Endodermal cell (in vitro differentiated cells): ENCODE results near the gene TSHZ2. TPM values are rescaled to one million over a fixed set of nuclear protein-coding genes. Genes with fewer than 3 reads are reported as not detected.

ENCODE experiments used
- DNase-seq: peaks from one replicate; pipeline ENCODE4 v3.0.0-alpha.2; 2017
- H3K27ac ChIP-seq: 2 replicates; pipeline ENCODE4 v1.5.1; 2013; ENCODE audit warnings: mild to moderate bottlenecking, low read depth, low read length, moderate library complexity
- H3K27me3 ChIP-seq: 2 replicates; pipeline ENCODE4 v1.6.1; 2013; ENCODE audit warnings: mild to moderate bottlenecking, low read length, moderate library complexity; ENCODE audit not compliant: insufficient read depth, control insufficient read depth, poor library complexity, severe bottlenecking
- H3K36me3 ChIP-seq: 2 replicates; pipeline ENCODE4 v1.7.0; 2013; ENCODE audit warnings: mild to moderate bottlenecking, low read length, moderate library complexity; ENCODE audit not compliant: control insufficient read depth, insufficient read depth
- H3K4me1 ChIP-seq: one replicate; pipeline ENCODE4 v1.7.0; 2013; ENCODE audit warnings: low read length; ENCODE audit not compliant: control insufficient read depth, insufficient read depth
- H3K4me3 ChIP-seq: 2 replicates; pipeline ENCODE4 v1.5.1; 2013; ENCODE audit warnings: mild to moderate bottlenecking, low read length, moderate library complexity
- H3K9ac ChIP-seq: 2 replicates; pipeline ENCODE4 v1.6.1; 2013; ENCODE audit warnings: mild to moderate bottlenecking, low read length, moderate library complexity; ENCODE audit not compliant: poor library complexity, severe bottlenecking; ENCODE audit errors: extremely low read depth
- H3K9me3 ChIP-seq: 2 replicates; pipeline ENCODE4 v1.6.1; 2013; ENCODE audit warnings: mild to moderate bottlenecking, low read length, moderate library complexity; ENCODE audit not compliant: control insufficient read depth
- H3K27ac Mint-ChIP-seq: 2 replicates; pipeline ENCODE4 v1.8.0; 2020; ENCODE audit warnings: mixed read lengths
- H3K27me3 Mint-ChIP-seq: 2 replicates; pipeline ENCODE4 v1.8.0; 2021; ENCODE audit warnings: mild to moderate bottlenecking, mixed read lengths; ENCODE audit not compliant: insufficient read depth
- H3K36me3 Mint-ChIP-seq: 2 replicates; pipeline ENCODE4 v1.8.0; 2020; ENCODE audit warnings: low read depth, mixed read lengths
- H3K4me1 Mint-ChIP-seq: 2 replicates; pipeline ENCODE4 v1.8.0; 2020; ENCODE audit warnings: mixed read lengths
- H3K4me3 Mint-ChIP-seq: 2 replicates; pipeline ENCODE4 v1.8.0; 2020; ENCODE audit warnings: mild to moderate bottlenecking, moderate library complexity, mixed read lengths
- H3K9me3 Mint-ChIP-seq: 2 replicates; pipeline ENCODE4 v1.8.0; 2020; ENCODE audit warnings: mild to moderate bottlenecking, mixed read lengths
- CTCF ChIP-seq: fragments of 200-600 bp; sonication (generic); conservative IDR thresholded peaks from 2 replicates; pipeline ENCODE4 v1.5.0; 2021; ENCODE audit warnings: antibody characterized with exemption, mild to moderate bottlenecking
- WGBS, 2 experiments: methylation state at CpG; one replicate each; pipeline versions ENCODE4 v1.1.5 to v1.1.7; 2013; ENCODE audit warnings: missing lambda C conversion rate in 2 of 2, mixed read lengths in 1 of 2; ENCODE audit not compliant: insufficient coverage in 1 of 2, insufficient read length in 1 of 2; 5-methylcytosine and 5-hydroxymethylcytosine counted together
- total RNA-seq, 2 donors: library from RNA; stranded (reverse); fragmentation: NEBNext Ultra II Directional in 1 of 2; extraction: Animal tissue kit (Norgen Biotek cat#: 25700) in 1 of 2; gene quantifications; 2 replicates in 1 of 2; 3 replicates in 1 of 2; pipeline ENCODE4 v1.2.1, GENCODE V29; 2021

TSHZ2 gene
- total RNA-seq, 2 donors from 2014 or later, result 0.07 to 0.31 TPM

- no peak for TF ChIP-seq CTCF
- Histone ChIP-seq H3K9me3 (no peaks in the 10 kb centered on the region), H3K27me3 (no peaks in the 10 kb centered on the region), H3K4me3 (no peak overlapping the region), H3K9ac (no peak overlapping the region), H3K36me3 (no peaks in the 10 kb centered on the region), H3K4me1 (no peaks in the 10 kb centered on the region), H3K27ac (no peak overlapping the region)
- Mint-ChIP-seq H3K36me3 (no peaks in the 10 kb centered on the region), H3K4me3 (no peak overlapping the region), H3K27me3 (no peaks in the 10 kb centered on the region), H3K9me3 (no peaks in the 10 kb centered on the region), H3K4me1 (no peaks in the 10 kb centered on the region), H3K27ac (no peak overlapping the region)
- DNase-seq, result no peak
- WGBS, 2 experiments, result 91 to 100% methylated on average over 2 to 3 of the region's 3 CpGs
These were observed 255.4 kb downstream of the TSHZ2 start for GRCh38 chr20:53227523-53227922.

GRCh38 chr20:53231061-53231460 is 258.9 kb downstream of the TSHZ2 start:
- no peak overlapping the region for H3K27ac Mint-ChIP-seq
- no peaks in the 10 kb centered on the region for H3K9me3 ChIP-seq
- TF ChIP-seq CTCF, result no peak
- H3K9ac ChIP-seq, result no peak overlapping the region
- H3K27me3 Mint-ChIP-seq, result no peaks in the 10 kb centered on the region
- H3K4me3 Mint-ChIP-seq, result no peak overlapping the region
- H3K9me3 Mint-ChIP-seq, result no peaks in the 10 kb centered on the region
- no peaks in the 10 kb centered on the region for H3K36me3 ChIP-seq
- no peak for DNase-seq
- no peak overlapping the region for H3K4me3 ChIP-seq
- H3K4me1 Mint-ChIP-seq, result no peaks in the 10 kb centered on the region
- no peak overlapping the region for H3K27ac ChIP-seq
- H3K36me3 Mint-ChIP-seq, result no peaks in the 10 kb centered on the region
- H3K4me1 ChIP-seq, result no peaks in the 10 kb centered on the region
- 87 to 100% methylated on average over 2 to 3 of the region's 3 CpGs for WGBS, 2 experiments
- no peaks in the 10 kb centered on the region for H3K27me3 ChIP-seq

- Histone ChIP-seq H3K9ac (no peak overlapping the region), H3K27me3 (no peaks in the 10 kb centered on the region), H3K36me3 (no peaks in the 10 kb centered on the region), H3K4me3 (no peak overlapping the region), H3K4me1 (no peaks in the 10 kb centered on the region), H3K9me3 (no peaks in the 10 kb centered on the region), H3K27ac (no peak overlapping the region)
- Mint-ChIP-seq H3K9me3 (no peaks in the 10 kb centered on the region), H3K27me3 (no peaks in the 10 kb centered on the region), H3K4me3 (no peak overlapping the region), H3K4me1 (no peaks in the 10 kb centered on the region), H3K36me3 (no peaks in the 10 kb centered on the region), H3K27ac (no peak overlapping the region)
- TF ChIP-seq CTCF, result no peak
- 90 to 93% methylated on average over 4 to 6 of the region's 8 CpGs for WGBS, 2 experiments
- DNase-seq, result no peak
These were observed 265.3 kb downstream of the TSHZ2 start for GRCh38 chr20:53237461-53237860.
